Fibroblast of peridontal ligament (primary cell): ENCODE data around the gene CFAP46.
"Not testable (repeated sequence)": the region's sequence is repeated elsewhere in the genome, so short reads cannot be mapped to it uniquely, and the experiment has no call there.

Experiments
- DNase-seq: peaks from one replicate; pipeline ENCODE4 v3.0.0-alpha.2; 2010; ENCODE audit errors: extremely low read depth

CFAP46 gene

DNA sequence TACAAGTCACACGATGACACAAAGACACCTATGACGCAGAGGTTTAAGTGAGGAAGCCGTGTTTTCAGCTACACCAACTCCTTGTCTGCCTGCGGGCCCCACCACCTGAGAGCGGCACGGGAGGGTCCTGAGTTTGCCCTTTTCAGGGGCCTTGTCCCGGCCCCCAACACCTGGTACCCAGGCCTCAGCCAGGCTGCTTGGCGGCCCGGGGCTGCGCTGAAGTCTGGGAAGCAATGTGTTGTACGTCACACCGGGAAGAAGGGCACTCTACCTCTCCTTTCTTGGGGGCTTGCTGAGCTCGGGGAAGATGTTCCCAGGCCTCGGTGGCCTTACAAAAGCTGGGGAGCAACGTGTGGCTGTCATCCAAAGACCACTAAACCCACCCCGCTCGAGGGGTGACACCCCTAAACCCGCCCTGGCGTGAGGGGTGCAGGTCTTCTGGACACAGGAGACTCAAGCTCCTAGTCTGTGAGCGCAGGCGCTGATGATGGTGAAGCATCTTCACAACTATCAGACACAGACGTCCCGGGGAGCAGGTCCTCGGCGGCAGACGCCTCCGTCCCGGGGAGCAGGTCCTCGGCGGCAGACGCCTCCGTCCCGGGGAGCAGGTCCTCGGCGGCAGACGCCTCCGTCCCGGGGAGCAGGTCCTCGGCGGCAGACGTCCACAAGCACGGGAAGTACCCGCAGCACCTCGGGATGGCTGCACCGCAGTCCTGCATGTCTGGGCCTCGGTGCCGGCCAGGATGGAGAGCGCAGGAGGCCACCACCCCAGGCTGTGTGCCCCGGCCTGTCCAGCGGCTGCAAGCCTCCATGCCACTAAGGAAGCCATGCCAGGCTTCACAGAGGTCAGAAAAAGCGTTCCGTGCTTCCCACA is 15.4 kb downstream of the CFAP46 start:
- DNase-seq: no peak

DNA sequence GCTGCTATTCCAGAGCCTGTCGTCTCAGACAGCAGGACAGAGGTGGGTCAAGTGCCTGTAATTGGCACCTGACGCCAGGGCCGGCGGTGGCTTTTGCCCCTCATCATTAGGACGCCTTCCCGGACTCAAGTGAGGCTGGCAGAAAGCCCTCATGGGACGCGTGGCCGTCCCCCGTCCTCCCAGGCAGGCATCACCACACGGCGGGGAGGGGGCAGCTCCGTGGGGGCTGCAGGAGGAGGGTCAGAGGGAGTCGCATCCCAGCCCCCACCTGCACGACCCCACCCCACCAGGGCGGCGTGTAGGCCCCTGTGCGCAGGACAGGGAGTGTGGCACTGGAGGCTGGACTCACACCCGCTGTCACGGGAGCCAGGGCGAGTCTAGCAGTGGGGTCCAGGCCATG is 16.3 kb downstream of the CFAP46 start:
- DNase-seq: no peak

DNA sequence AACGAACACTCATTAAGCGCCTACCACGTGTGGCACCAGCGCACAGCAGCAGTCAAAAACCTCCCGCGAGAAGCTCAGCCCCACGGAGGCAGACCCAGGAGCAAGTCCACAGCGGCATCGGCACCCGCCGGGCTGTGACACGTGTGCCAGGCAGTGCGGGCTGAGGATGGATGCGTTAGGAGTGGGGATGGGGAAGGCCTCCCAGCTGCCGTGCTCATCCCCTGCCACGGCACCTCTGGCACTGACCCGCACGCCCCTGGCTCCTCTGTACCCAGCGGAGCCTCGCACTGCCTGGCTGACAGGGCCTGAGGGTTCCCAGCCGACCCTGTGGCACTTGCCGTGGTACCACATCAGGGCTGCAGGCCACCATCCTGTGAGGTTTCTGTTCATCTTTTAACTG is 16.8 kb downstream of the CFAP46 start:
- DNase-seq: no peak

DNA sequence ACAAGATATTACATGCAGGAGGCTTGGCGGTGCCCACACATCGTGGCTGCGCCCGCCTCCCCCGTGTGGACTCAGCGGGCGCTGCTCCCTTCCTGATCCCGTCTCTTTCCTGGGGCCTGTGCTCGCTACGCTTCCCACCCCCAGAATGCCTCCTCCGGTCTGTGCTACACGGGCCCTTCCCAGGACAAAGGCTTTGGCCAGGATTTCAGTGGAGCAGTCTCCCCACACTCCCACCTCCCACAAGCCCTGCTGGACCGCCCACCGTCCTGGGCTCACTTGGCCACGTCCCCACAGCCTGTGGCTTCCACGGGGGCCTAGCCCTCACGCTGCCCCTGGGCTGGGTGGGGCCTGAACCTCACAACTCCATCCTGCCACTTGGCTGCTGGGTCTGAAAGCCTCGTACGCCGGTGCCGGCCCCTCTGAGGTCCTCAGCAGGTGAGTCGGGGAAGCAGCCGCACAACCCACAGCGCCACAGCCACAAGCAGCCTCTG is 17.3 kb downstream of the CFAP46 start:
- no peak for DNase-seq

DNA sequence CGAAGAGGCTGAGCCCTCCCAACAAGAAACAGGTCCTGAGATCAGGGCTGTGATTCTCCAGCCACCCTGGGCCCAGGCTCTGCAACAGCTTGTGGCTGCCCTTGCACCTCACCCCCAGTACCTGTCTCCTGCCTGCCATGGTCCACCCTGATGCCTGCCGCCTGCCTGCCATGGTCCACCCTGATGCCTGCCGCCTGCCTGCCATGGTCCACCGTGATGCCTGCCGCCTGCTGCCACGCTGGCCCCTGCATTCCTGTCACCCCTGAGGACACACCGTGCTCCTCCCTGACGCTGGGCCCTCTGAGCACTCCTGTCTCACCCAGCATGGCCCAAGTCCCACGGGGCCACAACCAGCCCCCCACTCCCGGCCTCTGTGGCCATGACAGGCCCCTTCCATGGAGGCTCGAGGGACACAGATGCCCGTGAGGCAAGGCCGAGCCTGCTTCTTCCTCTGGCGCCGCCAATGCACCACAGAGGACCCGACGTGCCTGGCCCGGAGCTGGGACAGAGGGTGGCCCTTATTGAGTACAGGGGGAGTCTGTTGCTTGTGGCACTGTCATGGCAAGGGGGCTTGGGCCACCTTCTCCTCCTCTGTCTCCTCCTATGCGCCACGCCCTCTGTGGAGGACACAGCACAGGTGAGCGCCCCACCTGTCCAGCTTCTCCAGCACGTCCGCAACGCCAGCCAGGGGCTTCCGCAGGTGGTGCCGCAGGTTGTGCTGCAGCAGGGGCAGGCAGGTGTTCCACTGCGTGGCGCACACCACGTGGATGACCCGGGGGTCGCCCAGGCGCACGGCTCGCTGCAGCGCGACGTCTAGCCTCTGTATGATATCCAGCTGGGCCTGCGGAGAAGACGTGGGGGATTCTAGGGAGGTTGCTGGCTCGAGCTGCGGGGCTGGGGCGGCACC is 18.1 kb downstream of the CFAP46 start:
- no peak for DNase-seq

DNA sequence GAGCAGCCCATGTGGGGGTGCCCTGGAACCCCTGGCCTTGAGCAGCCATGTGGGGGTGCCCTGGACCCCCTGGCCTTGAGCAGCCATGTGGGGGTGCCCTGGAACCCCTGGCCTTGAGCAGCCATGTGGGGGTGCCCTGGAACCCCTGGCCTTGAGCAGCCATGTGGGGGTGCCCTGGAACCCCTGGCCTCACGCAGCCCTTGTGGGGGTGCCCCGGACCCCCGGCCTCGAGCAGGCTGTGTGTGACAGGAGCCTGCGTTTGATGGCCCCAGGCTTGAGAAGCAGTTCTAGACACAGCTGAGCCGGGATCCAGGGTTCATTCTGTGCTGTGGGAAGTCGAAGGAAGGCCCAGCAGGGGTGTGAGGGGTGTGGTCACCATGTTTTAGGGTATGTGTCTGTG is 19.0 kb downstream of the CFAP46 start:
- DNase-seq: not testable (repeated sequence)

DNA sequence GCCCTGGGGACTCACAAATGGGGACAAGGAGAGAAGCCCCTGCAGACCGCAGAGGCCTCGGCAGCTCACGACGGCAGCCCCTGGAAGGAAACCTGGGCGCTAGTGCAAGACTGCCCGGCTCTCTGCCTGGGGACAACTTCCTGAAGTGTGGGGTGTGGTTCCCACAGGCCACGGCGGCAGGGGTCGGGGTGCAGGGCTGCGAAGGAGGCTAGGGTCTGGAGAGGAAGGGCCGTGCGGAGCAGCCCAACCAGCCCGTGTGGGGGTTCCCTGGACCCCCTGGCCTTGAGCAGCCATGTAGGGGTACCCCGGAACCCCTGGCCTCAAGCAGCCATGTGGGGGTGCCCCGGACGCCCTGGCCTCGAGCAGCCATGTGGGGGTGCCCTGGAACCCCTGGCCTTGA is 19.5 kb downstream of the CFAP46 start:
- no peak for DNase-seq

DNA sequence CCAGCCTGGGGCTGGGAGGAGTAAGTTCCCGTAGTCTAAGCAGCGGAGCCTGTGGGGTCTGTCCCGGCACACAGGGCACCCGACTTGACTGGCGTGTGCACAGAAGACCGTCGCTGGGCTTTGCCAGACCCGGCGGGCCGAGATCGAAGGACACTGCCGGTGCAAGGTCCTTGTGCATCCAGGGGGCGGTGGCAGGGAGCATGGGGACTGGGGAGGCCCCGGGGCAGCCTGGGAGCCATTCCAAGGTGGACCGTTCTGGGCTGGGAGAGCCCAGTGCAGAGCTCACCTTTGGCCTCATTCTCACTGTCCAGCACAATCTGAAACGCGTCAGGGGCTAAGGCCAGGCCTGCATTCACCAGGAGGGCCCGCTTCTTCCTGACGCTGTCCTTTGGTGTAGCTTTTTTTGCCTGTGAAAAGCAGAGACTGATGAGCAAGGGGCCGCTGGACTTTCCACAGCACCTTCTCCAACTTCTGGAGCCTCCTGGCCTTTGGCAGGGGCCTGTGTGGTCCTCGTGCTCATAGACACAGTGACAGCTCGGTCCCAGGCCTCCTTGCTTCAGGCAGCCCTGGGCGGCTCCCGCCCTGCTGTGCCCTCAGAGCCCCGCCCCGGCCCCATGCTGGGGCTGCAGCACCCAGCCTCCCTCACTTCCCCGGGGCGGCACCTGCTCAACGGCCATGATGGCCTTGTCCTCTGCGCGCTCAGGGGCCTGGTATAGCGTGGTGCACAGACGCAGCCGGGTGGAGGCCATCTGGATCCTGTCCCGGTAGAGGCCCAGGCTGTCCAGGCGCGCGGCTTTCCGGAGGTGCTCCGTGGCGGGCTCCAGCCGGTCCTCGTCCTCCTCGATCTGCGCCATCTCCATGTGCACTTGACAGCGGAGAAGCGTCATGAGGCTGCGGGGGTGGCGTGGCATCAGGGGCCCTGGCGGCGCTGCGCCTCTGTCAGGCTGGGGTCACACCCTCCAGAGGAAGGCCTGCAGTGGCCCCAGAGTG is 20.3 kb downstream of the CFAP46 start:
- no peak for DNase-seq

DNA sequence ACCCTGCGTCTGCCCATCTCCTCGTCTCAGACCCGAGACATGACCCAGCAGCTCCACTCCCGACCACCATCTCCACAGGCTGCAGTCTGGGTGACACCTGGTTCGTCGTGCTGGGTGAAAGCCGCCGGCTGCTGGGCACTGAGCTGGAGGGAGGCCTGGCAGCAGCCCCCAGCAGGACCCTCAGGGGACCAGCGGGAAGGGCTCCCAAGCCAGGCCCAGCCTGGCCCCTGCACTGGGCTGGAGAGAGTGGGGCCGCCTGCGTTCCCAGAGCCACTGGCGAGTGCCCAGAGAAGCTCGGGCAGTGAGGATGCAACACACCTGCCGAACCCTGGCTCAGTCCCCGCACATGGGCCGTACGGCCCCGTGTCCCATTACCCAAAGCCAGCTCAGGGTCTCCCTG is 21.3 kb downstream of the CFAP46 start:
- DNase-seq: no peak

DNA sequence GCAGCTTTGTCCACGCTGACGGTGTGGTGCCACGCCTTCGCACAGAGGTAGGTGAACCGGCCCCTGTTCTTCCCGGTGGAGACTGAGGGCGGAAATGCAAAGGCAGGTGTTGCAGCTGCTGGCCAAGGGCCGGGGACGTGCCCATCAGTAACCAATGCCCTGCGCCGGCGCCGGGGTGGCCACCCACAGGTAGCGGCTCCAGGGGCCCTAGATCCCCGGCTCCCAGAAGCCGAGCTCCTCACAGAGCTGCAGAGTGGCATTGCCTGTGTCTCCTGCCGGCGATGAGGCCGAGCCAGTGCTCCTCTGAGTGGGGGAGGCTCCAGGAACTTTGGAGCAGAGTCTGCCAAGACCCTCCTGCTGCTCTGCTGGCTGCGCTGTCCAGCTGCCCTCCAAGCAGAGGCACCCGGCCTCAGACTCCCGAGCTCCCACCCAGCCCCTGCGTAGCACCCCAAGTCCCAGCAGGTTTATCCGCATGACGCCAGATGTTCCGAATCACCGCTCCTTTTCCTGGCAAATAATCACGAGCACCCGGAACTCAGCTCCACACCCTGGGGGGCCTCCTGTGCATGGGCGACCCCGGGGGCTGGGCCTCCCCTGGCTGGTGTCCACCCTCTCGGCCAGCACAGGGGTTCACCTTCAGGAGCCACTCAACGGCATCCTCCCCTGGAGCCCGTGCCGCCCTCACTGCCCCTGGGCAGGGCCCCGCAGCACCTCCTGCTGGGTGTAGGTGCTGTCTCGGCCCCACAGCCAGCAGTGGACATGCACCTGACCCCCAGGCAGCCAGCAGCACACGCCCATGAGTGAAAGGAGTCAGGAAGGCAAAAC is 22.1 kb downstream of the CFAP46 start:
- no peak for DNase-seq

DNA sequence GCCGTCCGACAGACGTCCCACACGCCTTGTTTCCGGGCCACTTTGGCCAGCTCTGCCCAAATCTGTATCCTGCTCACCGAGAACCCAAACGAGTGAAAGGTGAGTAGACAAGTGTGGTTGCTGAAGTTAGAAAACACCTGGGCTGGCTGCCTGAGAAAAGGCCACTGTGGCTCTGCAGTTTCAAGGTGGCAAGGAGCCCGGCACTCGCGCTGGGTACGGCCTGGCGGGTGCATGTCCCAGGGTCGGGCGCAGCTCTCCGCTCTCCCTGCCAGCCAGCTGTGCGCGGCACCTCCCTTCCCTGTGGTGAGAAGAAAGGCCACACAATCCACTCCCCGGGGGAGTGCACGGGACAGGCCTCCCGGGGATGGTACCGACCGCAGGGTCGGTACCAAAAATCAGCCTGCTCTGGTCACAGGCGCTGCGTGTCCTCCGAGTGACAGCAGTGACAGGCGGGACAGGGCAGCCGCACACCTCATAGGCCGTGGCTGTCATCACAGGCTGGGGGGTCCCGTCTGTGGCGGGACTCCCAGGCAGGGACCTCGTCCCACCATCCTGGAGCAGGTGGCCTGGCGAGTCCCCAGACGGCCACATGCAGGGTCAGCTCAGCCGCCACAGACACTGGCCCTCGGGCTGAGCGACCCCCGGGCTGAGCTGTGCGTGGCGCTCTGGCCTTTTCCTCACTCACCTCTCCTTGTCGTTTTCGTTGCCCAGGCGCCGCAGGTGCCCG is 22.8 kb downstream of the CFAP46 start:
- DNase-seq: no peak

DNA sequence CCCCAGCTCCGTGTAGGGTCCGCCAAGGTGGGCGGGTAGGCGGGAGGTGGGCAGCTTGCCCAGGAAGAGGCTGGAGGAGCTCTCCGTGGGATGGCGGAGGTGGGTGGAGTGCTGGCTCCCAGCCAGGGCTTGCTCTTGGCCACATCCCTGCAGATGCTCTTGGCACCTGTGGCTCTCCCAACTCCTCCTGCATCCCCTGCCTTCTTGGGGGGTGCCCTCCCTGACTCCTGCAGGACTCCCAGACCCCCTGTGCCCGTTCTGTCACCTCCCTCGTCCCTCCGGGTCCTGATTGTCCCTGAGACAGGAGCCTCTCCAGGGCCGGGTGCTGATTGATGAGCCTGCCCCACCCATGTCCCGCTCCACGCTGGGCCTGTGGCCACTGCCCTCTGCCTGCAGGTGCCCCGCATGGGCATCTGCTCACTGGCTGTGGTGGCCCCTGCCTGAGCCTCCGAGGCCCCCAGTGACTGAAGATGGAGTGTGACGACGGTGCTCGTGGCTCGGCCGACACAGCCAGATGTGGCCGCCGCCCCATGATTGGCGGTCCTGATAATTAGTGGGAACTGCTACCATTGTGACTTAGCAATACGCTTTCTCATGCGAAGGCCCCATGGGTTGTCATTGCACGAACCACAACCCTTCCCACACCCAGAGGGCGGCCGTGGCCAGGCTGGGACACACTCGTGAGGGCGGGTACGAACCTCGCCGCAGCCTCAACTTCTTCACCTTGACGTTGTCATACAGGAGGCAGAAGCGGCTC is 23.6 kb downstream of the CFAP46 start:
- DNase-seq: no peak

DNA sequence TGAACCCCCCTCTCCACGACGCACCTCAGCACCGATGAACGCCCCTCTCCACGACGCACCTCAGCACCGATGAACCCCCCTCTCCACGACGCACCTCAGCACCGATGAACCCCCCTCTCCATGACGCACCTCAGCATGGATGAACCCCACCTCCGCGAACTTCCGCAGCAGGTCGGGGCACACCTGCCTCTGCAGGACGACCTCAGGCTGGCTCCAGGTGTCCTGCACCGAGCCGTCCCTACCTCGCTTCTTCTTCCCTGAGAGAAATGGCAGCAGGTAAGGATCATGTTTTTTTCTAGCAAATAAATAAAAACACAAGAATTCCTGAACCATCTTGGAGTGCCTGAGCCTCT is 24.1 kb downstream of the CFAP46 start:
- no peak for DNase-seq

DNA sequence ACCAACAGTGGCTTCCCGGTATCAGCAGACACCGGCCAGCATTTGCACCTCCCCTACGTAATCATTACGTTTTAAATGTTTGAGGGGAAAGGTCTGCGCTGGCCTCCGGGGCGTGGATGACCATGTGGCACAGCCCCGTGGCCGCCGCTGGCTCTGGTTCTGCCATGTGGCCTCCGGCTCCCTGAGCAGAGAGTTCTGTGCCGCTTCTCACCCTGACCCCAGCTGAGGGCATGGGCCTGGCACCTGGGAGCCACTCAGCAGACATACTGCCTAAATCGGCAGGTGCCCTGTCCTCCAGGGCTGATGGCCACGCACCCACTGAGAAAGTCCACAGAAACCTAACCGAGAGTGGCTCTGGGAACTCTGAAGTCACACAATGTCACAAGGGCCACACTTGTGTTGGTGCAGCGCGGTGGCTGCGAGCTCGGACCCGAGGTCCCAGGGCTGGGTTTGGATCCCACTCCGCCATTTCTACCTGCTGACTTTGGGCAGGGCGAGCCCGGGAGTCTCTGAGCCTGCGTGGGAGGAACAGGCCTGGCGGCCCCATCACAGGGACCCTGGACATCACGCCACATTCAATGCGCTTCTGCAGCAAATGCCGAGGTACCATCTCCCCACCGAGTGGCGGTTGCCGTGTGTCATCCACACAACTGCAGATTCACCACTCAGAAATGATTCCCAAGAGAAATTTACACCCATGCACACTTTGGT is 25.3 kb downstream of the CFAP46 start:
- DNase-seq: no peak

DNA sequence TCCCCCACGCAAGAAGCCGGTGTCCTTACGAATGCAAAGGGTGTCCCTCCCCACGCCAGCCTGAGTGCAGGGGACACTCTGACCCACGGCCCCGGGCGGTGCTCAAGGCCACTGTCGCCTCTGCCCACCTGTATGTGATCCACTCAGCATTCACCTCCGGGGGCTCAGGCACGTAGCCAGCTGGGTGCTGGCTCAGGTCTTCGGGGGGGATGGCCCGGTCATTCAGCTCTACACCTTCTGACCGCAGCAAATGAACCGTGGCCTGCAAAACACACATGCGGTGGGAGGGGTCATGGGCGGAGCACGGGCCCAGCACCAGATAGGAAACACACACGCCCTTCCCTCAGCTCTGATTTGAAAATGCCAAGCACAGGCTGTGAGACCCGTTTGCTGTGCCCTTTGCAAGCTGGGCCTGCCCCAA is 25.9 kb downstream of the CFAP46 start:
- DNase-seq: no peak

DNA sequence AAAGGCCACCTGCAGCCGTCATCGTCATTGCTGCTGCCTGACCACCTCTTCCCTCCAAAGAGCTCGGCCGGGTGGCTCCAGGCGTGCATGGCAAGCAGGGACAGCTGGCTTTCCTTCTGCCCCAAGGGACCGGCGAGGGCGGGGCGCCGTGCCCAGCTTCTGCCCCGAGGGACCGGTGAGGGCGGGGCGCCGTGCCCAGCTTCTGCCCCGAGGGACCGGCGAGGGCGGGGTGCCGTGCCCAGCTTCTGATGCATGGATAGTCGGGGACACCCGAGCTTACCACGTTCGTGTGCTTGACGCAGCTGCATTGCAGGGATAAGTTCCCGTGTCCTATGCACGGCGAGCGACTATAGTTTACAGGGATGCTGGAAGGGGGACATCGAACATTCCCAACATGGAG is 27.0 kb downstream of the CFAP46 start:
- DNase-seq: no peak

DNA sequence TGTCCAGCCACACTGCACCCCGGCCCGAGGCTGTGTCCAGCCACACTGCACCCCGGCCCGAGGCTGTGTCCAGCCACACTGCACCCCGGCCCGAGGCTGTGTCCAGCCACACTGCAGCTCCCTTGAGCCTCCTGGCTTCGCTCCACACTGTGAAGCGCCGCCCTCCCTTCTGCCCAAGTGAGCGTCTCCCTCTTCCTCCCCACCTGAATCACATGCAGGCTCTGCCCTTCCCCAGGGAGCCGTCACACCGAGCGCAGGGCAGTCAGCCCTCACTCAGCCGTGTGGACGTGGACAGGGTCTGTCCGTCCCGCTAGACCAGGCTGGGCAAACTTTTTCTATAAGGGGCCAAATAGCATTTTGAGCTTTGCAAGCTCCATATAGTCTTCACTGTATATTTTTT is 27.6 kb downstream of the CFAP46 start:
- DNase-seq: no peak

DNA sequence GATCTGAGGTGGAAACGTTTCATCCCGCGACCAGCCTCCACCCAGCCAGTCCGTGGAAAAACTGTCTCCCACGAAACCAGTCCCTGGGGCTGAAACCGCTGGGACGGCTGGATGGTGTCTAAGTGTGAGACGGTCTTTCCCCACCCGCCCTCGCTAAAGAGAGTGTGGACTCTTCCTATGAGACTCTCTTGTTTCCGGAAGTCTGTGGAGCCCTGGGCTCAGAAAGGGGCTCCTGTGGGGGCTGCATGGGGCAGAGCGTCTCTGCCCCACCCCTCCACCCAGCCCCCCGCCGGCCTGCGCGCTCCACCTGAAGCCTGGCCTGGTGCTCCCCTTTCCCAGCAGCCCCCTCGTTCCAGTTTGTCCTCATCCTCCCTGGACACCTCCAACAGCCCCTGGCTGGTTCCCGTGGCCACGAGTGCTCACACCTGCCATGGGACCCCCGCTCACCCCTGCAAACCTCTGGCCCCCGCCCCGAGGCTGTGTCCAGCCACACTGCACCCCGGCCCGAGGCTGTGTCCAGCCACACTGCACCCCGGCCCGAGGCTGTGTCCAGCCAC is 28.7 kb downstream of the CFAP46 start:
- DNase-seq: no peak
